Liver (tissue), 9 donors: ENCODE measurements around the gene C20orf202. TPM values are rescaled to one million over a fixed set of nuclear protein-coding genes. Genes with fewer than 3 reads are reported as not detected.

Experiments
- DNase-seq: peaks from one replicate; pipeline ENCODE4 v3.0.0-alpha.2; 2017; ENCODE audit warnings: low spot score
- H3K27ac ChIP-seq, 2 donors: one replicate each; pipeline ENCODE4 v1.7.0; 2013; ENCODE audit warnings: inconsistent platforms in 2 of 2, low read length in 2 of 2, control low read depth in 1 of 2, low read depth in 1 of 2, mild to moderate bottlenecking in 1 of 2
- H3K27me3 ChIP-seq, 4 donors: one replicate each; pipeline versions ENCODE4 v1.6.1 to v1.7.0; 2013; ENCODE audit warnings: low read length in 3 of 4, inconsistent platforms in 1 of 4, mild to moderate bottlenecking in 1 of 4, moderate library complexity in 1 of 4; ENCODE audit not compliant: control insufficient read depth in 4 of 4, insufficient read depth in 4 of 4
- H3K36me3 ChIP-seq, 4 donors: one replicate each; pipeline versions ENCODE4 v1.6.1 to v1.7.0; 2013; ENCODE audit warnings: low read length in 3 of 4, mild to moderate bottlenecking in 3 of 4, low read depth in 1 of 4, moderate library complexity in 1 of 4; ENCODE audit not compliant: control insufficient read depth in 4 of 4, insufficient read depth in 3 of 4
- H3K4me1 ChIP-seq, 4 donors: one replicate each; pipeline versions ENCODE4 v1.6.1 to v1.7.0; 2013; ENCODE audit warnings: low read length in 3 of 4, mild to moderate bottlenecking in 3 of 4, moderate library complexity in 1 of 4; ENCODE audit not compliant: control insufficient read depth in 4 of 4, insufficient read depth in 4 of 4
- H3K4me3 ChIP-seq, 3 donors: one replicate each; pipeline versions ENCODE4 v1.6.1 to v1.7.0; 2013; ENCODE audit warnings: low read length in 3 of 3, control low read depth in 1 of 3, low read depth in 1 of 3, mild to moderate bottlenecking in 1 of 3
- H3K9ac ChIP-seq, 2 donors: one replicate each; pipeline ENCODE4 v1.7.0; 2013; ENCODE audit warnings: low read length in 2 of 2, mild to moderate bottlenecking in 2 of 2, moderate library complexity in 2 of 2, control low read depth in 1 of 2, low read depth in 1 of 2
- H3K9me3 ChIP-seq, 4 donors: one replicate each; pipeline versions ENCODE4 v1.6.1 to v1.7.0; 2013; ENCODE audit warnings: low read length in 3 of 4; ENCODE audit not compliant: control insufficient read depth in 4 of 4
- ATF3 ChIP-seq: IDR thresholded peaks from 2 replicates; pipeline ENCODE4 v1.6.1; 2016; ENCODE audit warnings: antibody characterized with exemption
- EGR1 ChIP-seq, 2 donors: IDR thresholded peaks; 2 replicates each; pipeline ENCODE4 v1.6.1; 2016 to 2018; ENCODE audit warnings: antibody characterized with exemption in 2 of 2, low read depth in 2 of 2
- FOXA2 ChIP-seq: IDR thresholded peaks from 2 replicates; pipeline ENCODE4 v1.6.1; 2016; ENCODE audit warnings: antibody characterized with exemption
- GABPA ChIP-seq, 2 donors: IDR thresholded peaks in 1 of 2; conservative IDR thresholded peaks in 1 of 2; 2 replicates each; pipeline ENCODE4 v1.6.1; 2016; ENCODE audit warnings: antibody characterized with exemption in 2 of 2, mild to moderate bottlenecking in 1 of 2, moderate library complexity in 1 of 2
- HNF4A ChIP-seq, 2 donors: conservative IDR thresholded peaks; 2 replicates each; pipeline ENCODE4 v1.6.1; 2016; ENCODE audit warnings: antibody characterized with exemption in 2 of 2, mild to moderate bottlenecking in 2 of 2
- HNF4G ChIP-seq: IDR thresholded peaks from 2 replicates; pipeline ENCODE4 v1.6.1; 2016; ENCODE audit warnings: antibody characterized with exemption
- JUND ChIP-seq, 2 donors: IDR thresholded peaks; 2 replicates each; pipeline ENCODE4 v1.6.1; 2016; ENCODE audit warnings: antibody characterized with exemption in 2 of 2
- NR2F2 ChIP-seq: IDR thresholded peaks from 2 replicates; pipeline ENCODE4 v1.6.1; 2016; ENCODE audit warnings: antibody characterized with exemption
- RAD21 ChIP-seq, 2 donors: IDR thresholded peaks; 2 replicates each; pipeline ENCODE4 v1.6.1; 2016; ENCODE audit warnings: antibody characterized with exemption in 2 of 2, mild to moderate bottlenecking in 2 of 2
- REST ChIP-seq: IDR thresholded peaks from 2 replicates; pipeline ENCODE4 v1.6.1; 2016; ENCODE audit warnings: antibody characterized with exemption, mild to moderate bottlenecking
- RXRA ChIP-seq, 2 donors: IDR thresholded peaks; 2 replicates each; pipeline ENCODE4 v1.6.1; 2017 to 2018; ENCODE audit warnings: antibody characterized with exemption in 2 of 2, mild to moderate bottlenecking in 1 of 2
- SP1 ChIP-seq: IDR thresholded peaks from 2 replicates; pipeline ENCODE4 v1.6.1; 2018; ENCODE audit warnings: antibody characterized with exemption, mild to moderate bottlenecking
- YY1 ChIP-seq: IDR thresholded peaks from 2 replicates; pipeline ENCODE4 v1.6.1; 2016; ENCODE audit warnings: antibody characterized with exemption, mild to moderate bottlenecking
- WGBS: extraction: QIAGEN DNeasy Blood & Tissue Kit; methylation state at CpG from one replicate; pipeline ENCODE4 v1.1.7; 2013; 5-methylcytosine and 5-hydroxymethylcytosine counted together
- polyA plus RNA-seq, 2 donors: library from polyadenylated mRNA; stranded (reverse) in 1 of 2; unstranded in 1 of 2; fragments of 200-250 nt in 1 of 2; fragments of >200 nt in 1 of 2; fragmentation: Nextera tagmentation in 1 of 2; extraction: Ambion mirVana in 1 of 2; gene quantifications; one replicate each; pipeline versions ENCODE4 v1.2.1 to v1.2.3, GENCODE V29; 2013 to 2015
- total RNA-seq, 2 donors: library from RNA; depleted of rRNA; stranded (reverse); fragments of >200 nt; gene quantifications; one replicate each; pipeline ENCODE4 v1.2.3, GENCODE V29; 2014
- TF ChIP-seq, protein P1 (sequence below): fragments of 150-350 bp; IDR thresholded peaks from 2 replicates; pipeline ENCODE4 v1.5.1; 2017; ENCODE audit warnings: improper control_type of control experiment, low read depth, low read length; ENCODE audit not compliant: missing input control
- donor health status: healthy.
- donor health status: healthy.
- donor health status: healthy.
- donor health status: healthy.
- donor health status: healthy.

Gene C20orf202
- total and polyA plus RNA-seq, 4 donors: 0.07 to 0.42 (median 0.12) TPM

- WGBS: 83% methylated on average over 3 of the region's 3 CpGs
- Histone ChIP-seq H3K9ac (no peak overlapping the region), H3K36me3 (no peaks in the 10 kb centered on the region), H3K4me3 (no peak overlapping the region), H3K27ac (no peak overlapping the region), H3K9me3 (no peaks in the 10 kb centered on the region), H3K27me3 (peaks cover 0 to 8% (median 0%) of the 10 kb centered on the region in 4 donors), H3K4me1 (peaks cover 3 to 10% (median 7%) of the 10 kb centered on the region in 4 donors)
- DNase-seq: no peak
- TF ChIP-seq, protein P1, sequence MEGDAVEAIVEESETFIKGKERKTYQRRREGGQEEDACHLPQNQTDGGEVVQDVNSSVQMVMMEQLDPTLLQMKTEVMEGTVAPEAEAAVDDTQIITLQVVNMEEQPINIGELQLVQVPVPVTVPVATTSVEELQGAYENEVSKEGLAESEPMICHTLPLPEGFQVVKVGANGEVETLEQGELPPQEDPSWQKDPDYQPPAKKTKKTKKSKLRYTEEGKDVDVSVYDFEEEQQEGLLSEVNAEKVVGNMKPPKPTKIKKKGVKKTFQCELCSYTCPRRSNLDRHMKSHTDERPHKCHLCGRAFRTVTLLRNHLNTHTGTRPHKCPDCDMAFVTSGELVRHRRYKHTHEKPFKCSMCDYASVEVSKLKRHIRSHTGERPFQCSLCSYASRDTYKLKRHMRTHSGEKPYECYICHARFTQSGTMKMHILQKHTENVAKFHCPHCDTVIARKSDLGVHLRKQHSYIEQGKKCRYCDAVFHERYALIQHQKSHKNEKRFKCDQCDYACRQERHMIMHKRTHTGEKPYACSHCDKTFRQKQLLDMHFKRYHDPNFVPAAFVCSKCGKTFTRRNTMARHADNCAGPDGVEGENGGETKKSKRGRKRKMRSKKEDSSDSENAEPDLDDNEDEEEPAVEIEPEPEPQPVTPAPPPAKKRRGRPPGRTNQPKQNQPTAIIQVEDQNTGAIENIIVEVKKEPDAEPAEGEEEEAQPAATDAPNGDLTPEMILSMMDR: no peak
- TF ChIP-seq GABPA (IDR thresholded peaks at IDR 0.05 in 1 of 2, conservative IDR thresholded peaks at IDR 0.05 in 1 of 2) (no peak), HNF4G (no peak), YY1 (no peak), RXRA (IDR thresholded peaks at IDR 0.05) (no peak), HNF4A (conservative IDR thresholded peaks at IDR 0.05) (no peak), FOXA2 (no peak), NR2F2 (no peak), ATF3 (no peak), JUND (IDR thresholded peaks at IDR 0.05) (no peak)
Measured at GRCh38 chr20:1229541-1229940, 26.3 kb downstream of the C20orf202 start.

GRCh38 chr20:1232286-1233111, 29.2 kb downstream of the C20orf202 start:
- TF ChIP-seq RAD21 (IDR thresholded peaks at IDR 0.05) (no peak), JUND (IDR thresholded peaks at IDR 0.05) (no peak), EGR1 (IDR thresholded peaks at IDR 0.05; ENCODE audit: low read depth in 2 of 2) (no peak), SP1 (no peak), NR2F2 (no peak), REST (no peak)
- Histone ChIP-seq H3K9me3 (no peaks in the 10 kb centered on the region), H3K36me3 (no peaks in the 10 kb centered on the region), H3K27ac (no peak overlapping the region), H3K27me3 (peaks cover 0 to 10% (median 0%) of the 10 kb centered on the region in 4 donors), H3K4me1 (no peaks in the 10 kb centered on the region), H3K4me3 (no peak overlapping the region), H3K9ac (no peak overlapping the region)
- DNase-seq: no peak
- WGBS: 95% methylated on average over 3 of the region's 3 CpGs
